ENCODE measurements around the gene GAB4. TPM values are rescaled to one million over a fixed set of nuclear protein-coding genes. Genes with fewer than 3 reads are reported as not detected.
"Not testable (repeated sequence)": the region's sequence is repeated elsewhere in the genome, so short reads cannot be mapped to it uniquely, and the experiment has no call there.

Gene GAB4
- not detected for total RNA-seq
- not detected for polyA plus RNA-seq

- DNase-seq (no peak), ATAC-seq (ENCODE audit: low read depth in 2 of 2) (no peak)
- H3K4me3 ChIP-seq (ENCODE audit: low read depth, low read length): no peak within 1 kb of the TSS
- H3K4me1 ChIP-seq (ENCODE audit: control insufficient read depth, insufficient read depth, low read length, poor library complexity, severe bottlenecking): no peaks in the 10 kb centered on the region
- no peaks in the 10 kb centered on the region for H3K36me3 ChIP-seq (ENCODE audit: control insufficient read depth, insufficient read depth, low read length)
- peak within 1 kb of the TSS in 1 of 3 donors; percentile 10 for H3K27ac Mint-ChIP-seq
- H3K9me3 Mint-ChIP-seq: peaks cover 0 to 23% (median 10%) of the 10 kb centered on the region in 7 donors
- H3K27ac ChIP-seq (ENCODE audit: insufficient read depth, low read length, poor library complexity, severe bottlenecking): no peak within 1 kb of the TSS
- no peak within 1 kb of the TSS for H3K4me3 Mint-ChIP-seq
- peaks cover 2 to 5% of the 10 kb centered on the region in 2 experiments for H3K9me3 ChIP-seq (ENCODE audit: control insufficient read depth in 2 of 2, low read length in 2 of 2)
- no peaks in the 10 kb centered on the region for H3K27me3 ChIP-seq (ENCODE audit: control insufficient read depth, insufficient read depth, low read length)
- no peaks in the 10 kb centered on the region for H3K36me3 Mint-ChIP-seq
- peaks cover 38% of the 10 kb centered on the region for H3K27me3 Mint-ChIP-seq
- no peaks in the 10 kb centered on the region for H3K4me1 Mint-ChIP-seq
Measured at GRCh38 chr22:17007852-17008731, at the start of gene GAB4. TSS of gene GAB4 (minus strand) at chr22:17008222. CDS start at chr22:17008114, 108 bp downstream.

- H3K4me3 ChIP-seq (ENCODE audit: low read depth, low read length): no peak overlapping the region
- Mint-ChIP-seq H3K4me3 (no peak overlapping the region), H3K4me1 (peaks cover 0 to 2% (median 0%) of the 10 kb centered on the region in 4 donors), H3K27ac (no peak overlapping the region), H3K9me3 (peaks cover 0 to 2% (median 0%) of the 10 kb centered on the region in 7 donors), H3K36me3 (no peaks in the 10 kb centered on the region), H3K27me3 (peaks cover 14% of the 10 kb centered on the region)
- no peaks in the 10 kb centered on the region for H3K36me3 ChIP-seq (ENCODE audit: control insufficient read depth, insufficient read depth, low read length)
- H3K27ac ChIP-seq (ENCODE audit: insufficient read depth, low read length, poor library complexity, severe bottlenecking): no peak overlapping the region
- H3K4me1 ChIP-seq (ENCODE audit: control insufficient read depth, insufficient read depth, low read length, poor library complexity, severe bottlenecking): no peaks in the 10 kb centered on the region
- no peaks in the 10 kb centered on the region for H3K27me3 ChIP-seq (ENCODE audit: control insufficient read depth, insufficient read depth, low read length)
- no peaks in the 10 kb centered on the region for H3K9me3 ChIP-seq (ENCODE audit: control insufficient read depth in 2 of 2, low read length in 2 of 2)
- no peak for ATAC-seq (ENCODE audit: low read depth in 2 of 2)
- DNase-seq: no peak
Measured at GRCh38 chr22:17056807-17057206, 48.8 kb upstream of the GAB4 start.

- DNase-seq: no peak
- H3K4me3 ChIP-seq (ENCODE audit: low read depth, low read length): no peak overlapping the region
- Mint-ChIP-seq H3K4me1 (peaks cover 0 to 2% (median 0%) of the 10 kb centered on the region in 4 donors), H3K27ac (no peak overlapping the region), H3K36me3 (no peaks in the 10 kb centered on the region), H3K9me3 (peaks cover 0 to under 1% (median 0%) of the 10 kb centered on the region in 7 donors), H3K4me3 (no peak overlapping the region), H3K27me3 (peaks cover 14% of the 10 kb centered on the region)
- no peaks in the 10 kb centered on the region for H3K4me1 ChIP-seq (ENCODE audit: control insufficient read depth, insufficient read depth, low read length, poor library complexity, severe bottlenecking)
- no peaks in the 10 kb centered on the region for H3K9me3 ChIP-seq (ENCODE audit: control insufficient read depth in 2 of 2, low read length in 2 of 2)
- no peak overlapping the region for H3K27ac ChIP-seq (ENCODE audit: insufficient read depth, low read length, poor library complexity, severe bottlenecking)
- no peak for ATAC-seq (ENCODE audit: low read depth in 2 of 2)
- H3K27me3 ChIP-seq (ENCODE audit: control insufficient read depth, insufficient read depth, low read length): no peaks in the 10 kb centered on the region
- no peaks in the 10 kb centered on the region for H3K36me3 ChIP-seq (ENCODE audit: control insufficient read depth, insufficient read depth, low read length)
Measured at GRCh38 chr22:17056058-17056457, 48.0 kb upstream of the GAB4 start.

GRCh38 chr22:17047656-17048055 lies 39.6 kb upstream of the GAB4 start:
- Histone ChIP-seq H3K9me3 (ENCODE audit: control insufficient read depth in 2 of 2, low read length in 2 of 2) (no peaks in the 10 kb centered on the region), H3K27me3 (ENCODE audit: control insufficient read depth, insufficient read depth, low read length) (peaks cover 10% of the 10 kb centered on the region), H3K4me3 (ENCODE audit: low read depth, low read length) (no peak overlapping the region), H3K27ac (ENCODE audit: insufficient read depth, low read length, poor library complexity, severe bottlenecking) (no peak overlapping the region), H3K4me1 (ENCODE audit: control insufficient read depth, insufficient read depth, low read length, poor library complexity, severe bottlenecking) (no peaks in the 10 kb centered on the region), H3K36me3 (ENCODE audit: control insufficient read depth, insufficient read depth, low read length) (no peaks in the 10 kb centered on the region)
- Mint-ChIP-seq H3K4me3 (no peak overlapping the region), H3K27ac (no peak overlapping the region), H3K4me1 (no peaks in the 10 kb centered on the region), H3K27me3 (peaks cover 4% of the 10 kb centered on the region), H3K36me3 (no peaks in the 10 kb centered on the region), H3K9me3 (peaks cover 0 to 3% (median 0%) of the 10 kb centered on the region in 7 donors)
- no peak for DNase-seq
- no peak for ATAC-seq (ENCODE audit: low read depth in 2 of 2)

GRCh38 chr22:17046566-17047348 lies 38.7 kb upstream of the GAB4 start:
- H3K9me3 ChIP-seq (ENCODE audit: control insufficient read depth in 2 of 2, low read length in 2 of 2): no peaks in the 10 kb centered on the region
- peaks cover 4% of the 10 kb centered on the region for H3K27me3 Mint-ChIP-seq
- H3K27ac ChIP-seq (ENCODE audit: insufficient read depth, low read length, poor library complexity, severe bottlenecking): no peak overlapping the region
- no peaks in the 10 kb centered on the region for H3K36me3 Mint-ChIP-seq
- no peak for DNase-seq
- H3K36me3 ChIP-seq (ENCODE audit: control insufficient read depth, insufficient read depth, low read length): no peaks in the 10 kb centered on the region
- H3K4me3 ChIP-seq (ENCODE audit: low read depth, low read length): no peak overlapping the region
- no peak overlapping the region for H3K4me3 Mint-ChIP-seq
- H3K4me1 Mint-ChIP-seq: no peaks in the 10 kb centered on the region
- no peaks in the 10 kb centered on the region for H3K4me1 ChIP-seq (ENCODE audit: control insufficient read depth, insufficient read depth, low read length, poor library complexity, severe bottlenecking)
- no peak overlapping the region for H3K27ac Mint-ChIP-seq
- no peak for ATAC-seq (ENCODE audit: low read depth in 2 of 2)
- H3K27me3 ChIP-seq (ENCODE audit: control insufficient read depth, insufficient read depth, low read length): peaks cover 10% of the 10 kb centered on the region
- peaks cover 0 to 3% (median 0%) of the 10 kb centered on the region in 7 donors for H3K9me3 Mint-ChIP-seq

- H3K27ac ChIP-seq (ENCODE audit: insufficient read depth, low read length, poor library complexity, severe bottlenecking): no peak overlapping the region
- H3K9me3 ChIP-seq (ENCODE audit: control insufficient read depth in 2 of 2, low read length in 2 of 2): no peaks in the 10 kb centered on the region
Measured at GRCh38 chr22:17043521-17043920, 35.5 kb upstream of the GAB4 start.

GRCh38 chr22:17036842-17037711 lies 29.1 kb upstream of the GAB4 start:
- peaks cover 28% of the 10 kb centered on the region for H3K27me3 Mint-ChIP-seq
- not testable (repeated sequence) for DNase-seq; H3K4me1 Mint-ChIP-seq; H3K27me3 ChIP-seq (ENCODE audit: control insufficient read depth, insufficient read depth, low read length); H3K27ac Mint-ChIP-seq; H3K4me3 ChIP-seq (ENCODE audit: low read depth, low read length); H3K4me1 ChIP-seq (ENCODE audit: control insufficient read depth, insufficient read depth, low read length, poor library complexity, severe bottlenecking); H3K9me3 Mint-ChIP-seq; H3K36me3 Mint-ChIP-seq; H3K27ac ChIP-seq (ENCODE audit: insufficient read depth, low read length, poor library complexity, severe bottlenecking); H3K36me3 ChIP-seq (ENCODE audit: control insufficient read depth, insufficient read depth, low read length); H3K9me3 ChIP-seq (ENCODE audit: control insufficient read depth in 2 of 2, low read length in 2 of 2)
- ATAC-seq (ENCODE audit: low read depth in 2 of 2): peak; percentile 66 to 76
- peak overlapping the region in 1 of 4 donors; percentile 39 for H3K4me3 Mint-ChIP-seq

More at GRCh38 chr22:17043521-17043920, 35.5 kb upstream of the GAB4 start:
- no peak overlapping the region for H3K4me3 ChIP-seq (ENCODE audit: low read depth, low read length)
- peaks cover 8% of the 10 kb centered on the region for H3K27me3 Mint-ChIP-seq
- H3K27ac Mint-ChIP-seq: peak overlapping the region in 1 of 3 donors; percentile 70
- no peaks in the 10 kb centered on the region for H3K4me1 Mint-ChIP-seq
- H3K4me3 Mint-ChIP-seq: no peak overlapping the region
- H3K36me3 Mint-ChIP-seq: no peaks in the 10 kb centered on the region
- no peaks in the 10 kb centered on the region for H3K36me3 ChIP-seq (ENCODE audit: control insufficient read depth, insufficient read depth, low read length)
- no peaks in the 10 kb centered on the region for H3K4me1 ChIP-seq (ENCODE audit: control insufficient read depth, insufficient read depth, low read length, poor library complexity, severe bottlenecking)
- peaks cover 4% of the 10 kb centered on the region for H3K27me3 ChIP-seq (ENCODE audit: control insufficient read depth, insufficient read depth, low read length)
- DNase-seq (no peak), ATAC-seq (ENCODE audit: low read depth in 2 of 2) (no peak)
- H3K9me3 Mint-ChIP-seq: peaks cover 0 to 6% (median 0%) of the 10 kb centered on the region in 7 donors
